LNCAP (cell line): Measurements from ENCODE around the gene SIAH3.

Experiments used
- CTCF ChIP-seq: fragments of 450-650 bp; IDR thresholded peaks from 2 replicates; pipeline ENCODE4 v1.5.1; 2017; ENCODE audit warnings: mild to moderate bottlenecking

The SIAH3 gene

DNA sequence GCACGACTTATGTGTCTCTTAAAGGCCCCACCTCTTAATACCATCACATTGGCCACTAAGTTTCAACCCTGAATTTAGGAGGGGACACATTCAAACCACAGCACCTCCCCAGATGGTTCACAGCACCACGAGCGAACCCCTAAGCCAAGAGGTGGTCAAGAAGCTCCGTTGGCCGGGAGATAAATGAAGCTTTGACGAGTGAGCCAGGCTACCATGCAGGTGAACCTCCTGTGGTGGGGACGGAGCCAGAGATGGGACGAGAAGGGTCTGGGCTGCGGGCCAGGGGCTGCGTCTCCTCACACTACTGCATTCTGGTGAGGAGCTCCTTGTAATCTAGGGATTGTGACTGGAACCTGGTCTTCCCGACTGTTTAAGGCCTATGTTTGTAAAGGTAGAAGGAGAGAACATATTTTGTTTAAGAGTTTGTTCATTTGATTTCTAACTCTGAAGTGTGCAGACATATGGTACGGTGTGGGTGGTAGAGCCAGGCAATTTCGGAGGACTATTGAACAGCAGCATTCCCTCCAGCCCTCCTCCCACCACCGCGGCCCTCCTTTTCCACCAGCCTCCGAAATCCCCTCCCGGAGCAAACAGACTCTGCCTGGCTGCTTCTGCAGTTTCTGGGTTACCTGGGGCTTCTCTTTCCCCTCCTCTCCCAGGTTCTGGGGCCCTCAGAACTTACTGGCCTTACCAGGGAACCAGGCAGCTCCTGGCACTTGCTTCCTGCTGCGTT is 31.3 kb downstream of the SIAH3 start:
- no peak for TF ChIP-seq CTCF

GRCh38 chr13:45817833-45818232 is 33.7 kb downstream of the SIAH3 start:
- TF ChIP-seq CTCF, result no peak

GRCh38 chr13:45816427-45816826 is 35.1 kb downstream of the SIAH3 start:
- TF ChIP-seq CTCF, result no peak

- TF ChIP-seq CTCF, result no peak
Measured at GRCh38 chr13:45812695-45813372, 38.7 kb downstream of the SIAH3 start.

DNA sequence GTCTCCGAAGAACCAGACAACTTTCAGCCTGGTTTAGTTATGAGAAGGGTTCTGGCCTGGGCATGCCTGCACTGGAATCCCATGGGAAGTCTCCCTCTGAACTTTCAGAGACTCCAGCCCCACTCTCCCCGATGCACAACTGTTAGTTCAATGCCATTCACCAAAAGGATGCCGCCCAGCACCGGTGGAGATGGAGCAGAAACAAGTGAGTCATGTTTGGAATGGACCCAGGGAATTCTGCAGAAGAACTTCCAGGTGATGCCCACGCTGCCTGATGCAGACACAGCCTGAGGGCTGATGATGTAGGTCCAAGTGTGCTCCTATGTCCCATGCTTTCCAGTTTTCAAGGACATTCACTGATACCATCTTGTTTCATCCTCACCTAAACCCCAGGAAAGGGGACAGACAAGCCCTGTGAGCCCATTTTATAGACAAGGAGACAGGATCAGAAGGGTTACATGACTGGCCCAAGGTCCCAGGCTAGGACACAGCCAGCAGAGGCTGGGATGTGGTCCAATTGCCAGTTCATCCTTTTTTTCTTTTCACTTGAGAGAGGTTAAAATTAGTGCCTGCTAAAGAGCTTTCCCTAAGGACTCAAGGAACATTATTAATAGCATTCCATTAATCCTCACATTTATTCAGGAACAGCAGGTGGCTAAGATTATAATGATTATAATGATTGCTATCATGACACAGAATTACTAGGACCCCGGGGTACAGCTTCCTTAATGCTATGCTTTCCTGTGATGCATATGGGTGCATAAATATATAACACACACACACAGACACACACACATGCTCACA is 39.5 kb downstream of the SIAH3 start:
- no peak for TF ChIP-seq CTCF

- TF ChIP-seq CTCF, result no peak
Measured at GRCh38 chr13:45809801-45810394, 41.7 kb downstream of the SIAH3 start.

GRCh38 chr13:45808925-45809324 is 42.6 kb downstream of the SIAH3 start:
- TF ChIP-seq CTCF, result no peak
